ENCODE measurements around the gene SUPT5H.

DNA sequence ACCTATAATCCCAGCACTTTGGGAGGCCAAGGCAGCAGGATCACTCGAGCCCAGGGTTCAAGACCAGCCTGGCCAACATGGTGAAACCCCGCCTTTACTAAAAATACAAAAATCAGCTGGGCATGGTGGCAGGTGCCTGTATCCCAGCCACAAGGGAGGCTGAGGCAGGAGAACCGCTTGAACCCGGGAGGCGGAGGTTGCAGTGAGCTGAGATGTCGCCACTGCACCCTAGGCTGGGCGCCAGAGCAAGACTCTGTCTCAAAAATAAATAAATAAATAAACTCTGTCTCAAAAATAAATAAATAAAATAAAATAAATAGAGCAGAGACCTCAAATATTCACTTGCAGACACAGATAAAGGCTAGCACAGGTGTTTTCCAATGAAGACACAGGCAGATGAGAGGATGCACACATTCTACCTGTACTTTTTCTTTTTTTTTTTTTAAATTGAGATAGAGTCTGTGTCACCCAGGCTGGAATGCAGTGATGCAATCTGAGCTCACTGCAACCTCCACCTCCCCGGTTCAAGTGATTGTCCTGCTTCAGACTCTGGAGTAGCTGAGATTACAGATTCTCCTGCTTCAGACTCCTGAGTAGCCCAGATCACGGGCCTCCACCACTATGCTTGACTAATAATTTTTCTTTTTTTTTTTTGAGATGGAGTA is 7.0 kb upstream of the SUPT5H start:
- TF ChIP-seq ZNF121 (CRISPR knock-in tag; IDR thresholded peaks at IDR 0.05) (no peak), MYC (CRISPR knock-in tag; IDR thresholded peaks at IDR 0.05; ENCODE audit: borderline replicate concordance) (no peak)
